GM12873 (cell line): ENCODE measurements around the gene TRIM27.

Experiments used
- TF ChIP-seq, protein P1 (sequence below): IDR thresholded peaks from 2 replicates; pipeline ENCODE4 v1.5.1; 2012; ENCODE audit warnings: low read depth, mild to moderate bottlenecking, moderate library complexity, low read length, control low read depth; ENCODE audit not compliant: insufficient read depth; ENCODE audit errors: missing control alignments

The TRIM27 gene

DNA sequence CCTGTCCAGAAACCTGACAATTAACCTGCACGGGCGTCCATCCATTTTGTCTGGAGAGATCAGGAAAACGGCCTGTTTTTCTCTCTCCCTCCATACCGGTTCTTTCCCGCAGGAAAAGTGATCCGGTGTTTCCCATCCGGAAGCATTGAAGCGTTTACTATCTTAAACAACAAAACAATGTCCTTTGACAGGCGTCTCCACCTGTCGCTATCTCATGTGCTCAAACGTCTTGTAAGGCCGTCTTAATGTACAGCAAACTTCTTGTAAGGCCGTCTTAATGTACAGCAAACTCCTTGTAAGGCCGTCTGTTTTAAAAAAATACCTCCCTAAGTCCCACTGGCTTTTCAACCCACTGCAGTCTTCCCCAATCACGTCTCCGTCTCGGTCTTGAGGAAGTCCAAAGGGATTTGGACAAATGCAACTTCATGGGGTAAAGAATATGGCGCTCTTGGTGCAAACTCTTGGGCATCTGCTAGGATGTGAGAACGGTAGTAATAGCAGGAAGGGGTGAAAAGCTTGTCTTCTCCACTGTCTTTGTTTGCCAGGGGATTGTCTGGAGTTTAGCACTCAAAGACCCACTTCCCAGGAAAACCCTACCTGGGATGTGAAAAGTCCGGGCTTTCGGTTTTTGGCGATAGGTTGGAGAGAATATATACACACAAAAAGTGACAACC lies 29.9 kb upstream of the TRIM27 start:
- TF ChIP-seq, protein P1, sequence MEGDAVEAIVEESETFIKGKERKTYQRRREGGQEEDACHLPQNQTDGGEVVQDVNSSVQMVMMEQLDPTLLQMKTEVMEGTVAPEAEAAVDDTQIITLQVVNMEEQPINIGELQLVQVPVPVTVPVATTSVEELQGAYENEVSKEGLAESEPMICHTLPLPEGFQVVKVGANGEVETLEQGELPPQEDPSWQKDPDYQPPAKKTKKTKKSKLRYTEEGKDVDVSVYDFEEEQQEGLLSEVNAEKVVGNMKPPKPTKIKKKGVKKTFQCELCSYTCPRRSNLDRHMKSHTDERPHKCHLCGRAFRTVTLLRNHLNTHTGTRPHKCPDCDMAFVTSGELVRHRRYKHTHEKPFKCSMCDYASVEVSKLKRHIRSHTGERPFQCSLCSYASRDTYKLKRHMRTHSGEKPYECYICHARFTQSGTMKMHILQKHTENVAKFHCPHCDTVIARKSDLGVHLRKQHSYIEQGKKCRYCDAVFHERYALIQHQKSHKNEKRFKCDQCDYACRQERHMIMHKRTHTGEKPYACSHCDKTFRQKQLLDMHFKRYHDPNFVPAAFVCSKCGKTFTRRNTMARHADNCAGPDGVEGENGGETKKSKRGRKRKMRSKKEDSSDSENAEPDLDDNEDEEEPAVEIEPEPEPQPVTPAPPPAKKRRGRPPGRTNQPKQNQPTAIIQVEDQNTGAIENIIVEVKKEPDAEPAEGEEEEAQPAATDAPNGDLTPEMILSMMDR, result no peak

DNA sequence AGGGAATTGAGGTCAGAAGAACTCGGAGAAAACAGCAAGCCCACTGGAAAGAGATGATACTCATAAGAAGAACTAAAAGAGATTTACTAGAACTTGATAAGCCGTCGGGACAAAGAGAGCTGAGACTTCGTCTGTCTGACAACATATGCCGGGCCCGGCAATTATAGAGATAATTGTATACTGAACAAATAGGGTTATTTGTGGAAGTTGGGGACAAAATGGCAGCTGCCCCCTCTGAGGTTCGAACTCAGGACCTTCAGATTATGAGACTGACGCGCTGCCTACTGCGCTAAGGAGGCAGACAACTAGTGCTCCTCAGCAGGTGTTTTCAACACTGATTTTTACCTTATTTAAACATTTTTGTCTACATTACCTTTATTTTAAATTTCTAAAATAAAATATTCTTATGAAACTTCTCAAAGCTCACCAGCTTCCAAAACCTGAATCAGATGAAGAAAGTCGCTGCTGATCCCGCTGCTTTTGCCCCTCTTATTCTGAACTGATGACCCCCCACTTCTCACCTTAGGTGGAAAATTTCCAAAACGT lies 29.3 kb upstream of the TRIM27 start:
- TF ChIP-seq, protein P1, result no peak

DNA sequence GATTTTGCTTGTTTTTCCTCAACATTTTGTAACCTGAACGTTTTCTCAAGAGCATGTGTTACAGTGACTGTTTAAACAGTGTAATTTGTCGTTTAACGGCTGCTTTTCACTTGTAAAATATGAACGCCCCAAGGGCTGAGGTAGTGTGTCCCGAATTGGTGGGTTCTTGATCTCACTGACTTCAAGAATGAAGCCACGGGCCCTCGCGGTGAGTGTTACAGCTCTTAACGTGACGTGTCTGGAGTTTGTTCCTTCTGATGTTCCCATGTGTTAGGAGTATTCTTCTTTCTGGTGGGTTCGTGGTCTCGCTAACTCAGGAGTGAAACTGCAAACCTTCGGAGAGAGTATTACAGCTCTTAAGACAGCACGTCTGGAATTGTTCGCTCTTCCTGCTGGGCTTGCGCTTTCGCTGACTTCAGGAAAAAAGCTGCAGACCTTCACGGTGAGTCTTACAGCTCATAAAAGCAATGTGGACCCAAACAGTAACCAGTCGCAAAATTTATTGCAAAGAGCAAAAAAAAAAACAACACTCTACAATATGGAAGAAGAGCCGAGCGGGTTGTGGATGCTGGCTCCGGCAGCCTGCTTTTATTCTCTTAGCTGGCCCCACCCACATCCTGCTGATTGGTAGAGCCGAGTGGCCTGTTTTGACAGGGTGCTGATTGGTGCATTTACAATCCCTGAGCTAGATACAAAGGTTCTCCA lies 25.1 kb upstream of the TRIM27 start:
- TF ChIP-seq, protein P1, result no peak

DNA sequence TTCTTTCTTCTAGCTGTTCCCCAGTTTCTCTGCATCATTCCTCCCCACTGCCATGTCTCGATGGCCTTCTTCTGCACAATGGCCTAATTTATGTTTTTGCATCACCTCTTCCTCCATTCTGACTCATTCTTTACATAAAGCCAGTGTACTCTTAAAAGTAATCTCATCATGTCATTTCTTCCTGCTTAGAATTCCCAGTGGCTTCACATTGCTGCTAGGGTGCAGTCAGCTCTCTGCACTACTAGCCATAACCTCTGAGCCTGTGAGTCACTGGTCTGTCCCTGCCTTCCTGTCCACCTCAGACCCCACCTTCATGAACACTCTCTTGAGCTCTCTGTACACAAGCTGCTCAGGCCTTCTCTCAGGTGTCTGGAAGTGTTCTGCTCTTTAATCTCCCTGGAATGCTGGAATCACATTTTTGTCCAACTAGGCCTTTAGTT lies 24.1 kb upstream of the TRIM27 start:
- TF ChIP-seq, protein P1, result no peak

DNA sequence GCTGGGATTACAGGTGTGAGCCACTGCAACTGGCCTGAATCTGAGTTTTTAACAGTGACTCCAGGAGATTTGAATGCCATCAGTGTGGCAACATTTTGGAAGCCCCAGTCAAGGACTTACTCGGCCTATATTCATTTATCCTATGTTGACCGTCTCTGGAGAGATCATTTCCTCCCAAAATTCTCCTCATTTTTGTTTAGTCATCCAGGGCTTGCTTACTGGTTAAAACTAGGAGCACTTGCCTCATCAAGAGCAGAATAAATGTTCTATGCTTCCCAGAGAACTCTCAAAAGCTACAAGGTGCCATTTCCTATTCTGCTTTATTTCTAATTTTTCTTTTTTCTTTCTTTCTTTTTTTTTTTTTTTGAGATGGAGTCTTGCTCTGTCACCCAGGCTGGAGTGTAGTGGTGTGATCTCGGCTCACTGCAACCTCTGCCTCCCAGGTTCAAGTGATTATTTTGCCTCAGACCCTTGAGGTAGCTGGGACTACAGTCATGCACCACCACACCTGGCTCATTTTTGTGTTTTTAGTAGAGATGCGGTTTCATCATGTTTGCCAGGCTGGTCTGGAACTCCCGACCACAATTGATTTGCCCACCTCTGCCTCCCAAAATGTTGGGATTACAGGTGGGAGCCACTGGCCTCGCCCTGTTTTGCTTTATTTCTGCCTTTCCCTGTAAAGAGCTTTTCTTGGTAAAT lies 23.4 kb upstream of the TRIM27 start:
- TF ChIP-seq, protein P1, result no peak

DNA sequence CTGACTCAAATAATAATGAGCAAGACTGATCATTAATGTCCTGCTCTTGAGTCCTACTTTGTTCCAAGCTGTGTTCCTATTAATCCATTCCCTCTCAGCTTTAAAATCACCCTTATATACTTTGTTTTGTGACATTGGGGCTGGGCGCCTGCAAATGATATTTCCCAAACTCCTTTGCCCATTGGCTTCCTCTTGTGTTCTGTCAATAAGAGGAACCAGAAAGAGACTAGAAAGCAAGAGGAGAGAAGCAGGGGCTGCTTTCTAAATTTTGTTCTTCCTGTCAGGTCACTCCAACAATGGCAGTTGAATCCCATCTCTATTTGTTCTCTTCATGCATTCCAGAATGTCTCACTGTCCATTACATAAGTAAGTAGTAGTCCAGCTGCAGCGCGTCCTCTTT lies 21.6 kb upstream of the TRIM27 start:
- TF ChIP-seq, protein P1, result no peak

DNA sequence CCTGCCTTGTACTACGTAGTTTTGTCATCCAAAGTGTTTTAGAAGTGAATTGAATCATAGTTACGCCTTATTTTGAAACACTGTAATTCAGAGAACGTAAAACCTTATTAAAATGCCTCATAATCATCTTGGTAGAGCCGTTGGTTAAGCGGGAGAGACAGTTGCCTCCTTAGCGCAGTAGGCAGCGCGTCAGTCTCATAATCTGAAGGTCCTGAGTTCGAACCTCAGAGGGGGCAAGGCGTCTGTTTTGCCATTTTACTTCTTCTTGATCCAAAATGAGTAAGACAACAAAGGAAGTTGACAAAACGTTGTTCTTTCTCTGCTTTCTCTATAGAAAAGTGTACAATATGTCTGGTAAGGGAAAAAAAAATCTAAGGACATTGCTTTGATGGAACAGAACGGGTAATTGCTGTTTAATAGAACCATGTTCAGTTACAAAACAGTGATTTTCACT lies 20.7 kb upstream of the TRIM27 start:
- TF ChIP-seq, protein P1, result no peak
